Effector memory CD8-positive, alpha-beta T cell (primary cell): ENCODE data around the gene NUDT9.
"Not testable (repeated sequence)": the region's sequence is repeated elsewhere in the genome, so short reads cannot be mapped to it uniquely, and the experiment has no call there.

ENCODE experiments used
- ATAC-seq: fragments of 150-1000 bp; cut with Tn5 transposase; replicated peaks from 2 replicates; pipeline ENCODE4 v1.10.0; 2021; ENCODE audit warnings: mild to moderate bottlenecking, moderate library complexity
- DNase-seq, 3 experiments: peaks; one replicate each; pipeline ENCODE4 v3.0.0; 2021
- H3K27ac Mint-ChIP-seq, 2 donors: one replicate each; pipeline ENCODE4 v1.8.0; 2022; ENCODE audit warnings: mild to moderate bottlenecking in 2 of 2, mixed read lengths in 2 of 2, moderate library complexity in 2 of 2
- H3K27me3 Mint-ChIP-seq, 2 donors: one replicate each; pipeline ENCODE4 v1.8.0; 2022; ENCODE audit warnings: mixed read lengths in 2 of 2
- H3K36me3 Mint-ChIP-seq: one replicate; pipeline ENCODE4 v1.8.0; 2022; ENCODE audit warnings: mild to moderate bottlenecking, moderate library complexity, mixed read lengths; ENCODE audit not compliant: insufficient read depth
- H3K4me1 Mint-ChIP-seq, 2 donors: one replicate each; pipeline ENCODE4 v1.8.0; 2022; ENCODE audit warnings: low read depth in 2 of 2, mixed read lengths in 2 of 2
- H3K4me3 Mint-ChIP-seq, 2 donors: one replicate each; pipeline ENCODE4 v1.8.0; 2022; ENCODE audit warnings: mild to moderate bottlenecking in 2 of 2, mixed read lengths in 2 of 2, moderate library complexity in 2 of 2
- H3K9me3 Mint-ChIP-seq, 2 donors: one replicate each; pipeline ENCODE4 v1.8.0; 2022; ENCODE audit warnings: mixed read lengths in 2 of 2

The NUDT9 gene

DNA sequence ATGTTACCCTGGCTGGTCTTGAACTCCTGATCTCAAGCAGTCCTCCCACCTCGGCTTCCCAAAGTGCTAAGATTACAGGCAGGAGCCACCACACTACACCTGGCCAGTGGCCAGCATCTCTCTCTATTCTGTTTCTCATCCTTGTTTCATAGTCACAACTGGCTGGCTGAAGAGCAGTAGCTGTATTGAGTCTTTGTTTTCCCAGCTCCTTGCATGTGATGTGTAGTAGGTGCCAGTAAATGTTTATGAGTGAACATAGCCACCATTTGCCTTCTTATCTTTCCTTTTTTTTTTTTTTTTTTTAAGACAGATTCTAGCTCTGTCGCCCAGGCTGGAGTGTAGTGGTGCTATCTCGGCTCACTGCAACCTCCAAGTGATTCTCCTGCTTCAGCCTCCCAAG lies 23.6 kb downstream of the NUDT9 start:
- H3K9me3 Mint-ChIP-seq: no peaks in the 10 kb centered on the region
- H3K27ac Mint-ChIP-seq: peak overlapping the region; percentile 33 to 69
- H3K36me3 Mint-ChIP-seq: peaks cover 17% of the 10 kb centered on the region
- no peak overlapping the region for H3K4me3 Mint-ChIP-seq
- no peak for DNase-seq
- no peaks in the 10 kb centered on the region for H3K27me3 Mint-ChIP-seq
- peaks cover 0 to 4% of the 10 kb centered on the region in 2 donors for H3K4me1 Mint-ChIP-seq
- no peak for ATAC-seq

DNA sequence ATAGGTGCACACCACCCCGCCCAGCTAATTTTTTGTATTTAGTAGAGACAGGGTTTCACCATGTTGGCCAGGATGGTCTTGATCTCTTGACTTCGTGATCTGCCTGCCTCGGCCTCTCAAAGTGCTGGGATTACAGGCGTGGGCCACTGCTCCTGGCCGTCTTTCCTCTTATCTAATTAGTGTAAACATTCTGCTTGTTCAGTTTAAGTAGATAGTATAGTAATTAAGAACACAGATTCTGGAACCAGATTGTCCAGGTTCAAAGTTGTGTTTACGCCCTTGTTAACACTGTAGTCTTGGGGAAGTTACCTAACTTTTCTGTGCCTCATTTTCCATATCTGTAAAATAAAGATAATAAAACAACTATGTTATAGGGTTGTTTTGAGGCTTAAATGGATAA lies 24.0 kb downstream of the NUDT9 start:
- Mint-ChIP-seq H3K27ac (peak overlapping the region; percentile 33 to 69), H3K36me3 (peaks cover 19% of the 10 kb centered on the region)
- H3K9me3 Mint-ChIP-seq, H3K4me1 Mint-ChIP-seq, H3K4me3 Mint-ChIP-seq, DNase-seq, H3K27me3 Mint-ChIP-seq, ATAC-seq: not testable (repeated sequence)

DNA sequence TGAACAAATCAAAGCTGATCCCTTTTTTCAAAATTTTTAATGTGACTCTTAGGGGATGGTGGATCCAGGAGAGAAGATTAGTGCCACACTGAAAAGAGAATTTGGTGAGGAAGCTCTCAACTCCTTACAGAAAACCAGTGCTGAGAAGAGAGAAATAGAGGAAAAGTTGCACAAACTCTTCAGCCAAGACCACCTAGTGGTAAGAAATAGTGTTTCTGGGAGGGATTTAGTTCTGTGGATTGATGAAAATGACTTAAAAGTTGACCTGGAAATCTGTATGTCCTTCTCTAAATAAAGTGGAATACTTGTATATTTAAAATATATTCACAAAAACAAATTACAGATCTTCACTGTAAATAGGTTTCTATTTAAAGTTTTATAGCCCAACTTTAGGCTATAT lies 29.2 kb downstream of the NUDT9 start:
- Mint-ChIP-seq H3K36me3 (peaks cover 44% of the 10 kb centered on the region), H3K9me3 (no peaks in the 10 kb centered on the region), H3K4me3 (no peak overlapping the region), H3K4me1 (no peaks in the 10 kb centered on the region), H3K27me3 (no peaks in the 10 kb centered on the region), H3K27ac (no peak overlapping the region)
- no peak for DNase-seq
- ATAC-seq: no peak

DNA sequence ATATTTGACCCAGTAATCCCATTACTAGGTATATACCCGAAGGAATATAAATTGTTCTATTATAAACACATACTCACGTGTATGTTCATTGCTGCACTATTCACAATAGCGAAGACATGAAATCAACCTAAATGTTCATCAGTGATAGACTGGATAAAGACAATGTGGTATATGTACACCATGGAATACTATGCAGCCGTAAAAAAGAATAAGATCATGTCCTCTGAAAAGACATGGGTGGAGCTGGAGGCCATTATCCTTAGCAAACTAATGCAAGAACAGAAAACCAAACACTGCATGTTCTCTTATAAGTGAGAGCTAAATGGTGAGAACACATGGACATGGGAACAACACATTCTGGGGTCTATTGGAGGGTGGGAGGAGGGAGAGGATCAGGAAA lies 36.5 kb downstream of the NUDT9 start:
- H3K4me1 Mint-ChIP-seq: no peaks in the 10 kb centered on the region
- ATAC-seq (no peak), DNase-seq (no peak)
- H3K9me3 Mint-ChIP-seq: peaks cover 0 to 1% of the 10 kb centered on the region in 2 donors
- H3K27ac Mint-ChIP-seq: peak overlapping the region in 1 of 2 donors; percentile 63
- no peak overlapping the region for H3K4me3 Mint-ChIP-seq
- H3K27me3 Mint-ChIP-seq: no peaks in the 10 kb centered on the region
- H3K36me3 Mint-ChIP-seq: peaks cover 20% of the 10 kb centered on the region

DNA sequence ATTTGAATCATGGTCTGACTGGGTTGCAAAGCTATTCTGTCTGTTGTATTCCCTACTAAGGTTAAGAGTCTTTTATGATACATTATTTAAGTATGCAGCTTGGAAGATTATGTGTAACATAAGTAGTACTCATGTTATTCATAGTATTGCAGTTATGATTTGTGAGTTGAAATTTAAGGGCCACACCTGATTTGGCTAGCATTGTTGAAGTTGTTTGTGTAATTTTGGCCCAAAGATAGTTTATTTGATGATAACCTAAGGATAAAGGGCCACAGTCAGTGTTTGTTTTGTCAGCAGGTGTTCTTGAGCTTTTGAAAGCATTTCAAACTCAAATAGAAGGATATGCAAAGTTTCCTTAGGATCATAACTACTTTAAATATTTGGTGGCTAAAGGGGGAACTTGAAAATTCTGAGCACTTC lies 38.9 kb downstream of the NUDT9 start:
- Mint-ChIP-seq H3K4me3 (no peak overlapping the region), H3K27ac (no peak overlapping the region), H3K36me3 (peaks cover 6% of the 10 kb centered on the region), H3K4me1 (no peaks in the 10 kb centered on the region), H3K27me3 (no peaks in the 10 kb centered on the region), H3K9me3 (peaks cover 0 to 1% of the 10 kb centered on the region in 2 donors)
- DNase-seq: no peak
- ATAC-seq: no peak

DNA sequence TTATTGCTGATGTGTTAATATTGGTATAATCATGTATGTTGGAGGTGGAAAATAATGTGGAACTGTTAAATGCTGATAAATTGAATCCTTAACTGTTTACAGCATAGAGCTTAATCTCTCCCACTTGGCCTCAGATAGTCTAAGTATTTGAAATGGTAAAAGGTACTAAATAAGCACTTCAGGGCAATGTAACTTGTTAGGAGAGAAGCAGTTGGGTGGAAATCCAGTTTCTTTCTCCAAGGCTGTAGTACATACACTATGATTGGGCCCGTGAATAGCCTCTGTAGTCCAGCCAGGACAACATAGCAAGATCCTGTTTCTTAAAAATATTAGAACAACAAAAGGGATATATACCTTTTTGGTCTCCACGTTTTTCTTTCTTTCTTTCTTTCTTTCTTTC lies 39.7 kb downstream of the NUDT9 start:
- no peaks in the 10 kb centered on the region for H3K4me1 Mint-ChIP-seq
- H3K9me3 Mint-ChIP-seq: peaks cover 0 to 1% of the 10 kb centered on the region in 2 donors
- H3K27ac Mint-ChIP-seq: no peak overlapping the region
- ATAC-seq: no peak
- H3K36me3 Mint-ChIP-seq: peaks cover 6% of the 10 kb centered on the region
- H3K4me3 Mint-ChIP-seq: no peak overlapping the region
- no peak for DNase-seq
- H3K27me3 Mint-ChIP-seq: no peaks in the 10 kb centered on the region

DNA sequence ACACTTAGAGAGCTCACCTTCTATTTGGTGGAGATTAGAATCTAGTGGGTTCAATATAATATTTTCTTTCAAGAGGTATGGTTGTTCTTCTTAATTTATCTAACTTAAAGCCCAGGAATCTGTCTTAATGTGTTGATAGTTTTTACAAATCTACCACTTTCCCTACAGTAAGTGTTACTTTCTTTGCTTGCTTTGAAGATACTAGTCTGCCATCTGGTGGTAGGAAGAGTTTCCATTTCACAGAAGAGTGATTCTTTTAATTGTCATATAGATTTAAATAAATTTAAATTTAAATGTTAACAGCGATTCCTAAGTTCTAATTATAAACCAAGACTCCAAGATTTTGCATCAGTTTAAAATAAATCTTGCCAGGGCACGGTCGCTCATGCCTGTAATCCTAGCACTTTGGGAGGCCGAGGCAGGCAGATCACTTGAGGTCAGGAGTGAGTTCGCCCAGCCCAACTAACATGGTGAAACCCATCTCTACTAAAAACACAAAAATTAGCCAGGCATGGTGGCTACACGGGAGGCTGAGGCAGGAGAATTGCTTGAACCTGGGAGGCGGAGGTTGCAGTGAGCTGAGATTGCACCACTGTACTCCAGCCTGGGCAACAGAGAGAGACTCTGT lies 43.5 kb downstream of the NUDT9 start:
- no peaks in the 10 kb centered on the region for H3K4me1 Mint-ChIP-seq
- ATAC-seq: peak; percentile 47
- no peak overlapping the region for H3K27ac Mint-ChIP-seq
- H3K36me3 Mint-ChIP-seq: no peaks in the 10 kb centered on the region
- DNase-seq: peak; percentile 8 to 18 (median 12)
- H3K9me3 Mint-ChIP-seq: no peaks in the 10 kb centered on the region
- no peaks in the 10 kb centered on the region for H3K27me3 Mint-ChIP-seq
- no peak overlapping the region for H3K4me3 Mint-ChIP-seq

DNA sequence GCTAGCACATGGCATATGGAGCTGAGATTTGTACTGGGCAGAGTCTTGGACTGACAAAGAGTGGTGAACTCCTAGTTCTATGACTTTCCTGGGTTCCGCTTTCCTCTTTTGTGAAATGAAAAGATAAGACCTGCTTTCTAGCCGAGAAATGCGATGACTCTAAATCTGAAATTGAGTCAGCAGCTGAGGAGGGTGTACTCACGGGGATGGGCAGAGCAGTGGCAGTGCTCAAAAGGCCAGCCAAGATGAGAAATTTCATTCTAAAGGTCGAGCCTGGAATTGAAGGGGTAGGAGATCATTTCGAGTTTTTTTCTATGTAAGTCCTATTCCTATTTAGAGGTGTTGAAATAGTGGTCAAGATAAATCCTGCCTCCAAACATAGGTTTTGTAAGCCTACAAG lies 47.0 kb downstream of the NUDT9 start:
- Mint-ChIP-seq H3K36me3 (no peaks in the 10 kb centered on the region), H3K4me1 (no peaks in the 10 kb centered on the region), H3K27ac (no peak overlapping the region), H3K9me3 (no peaks in the 10 kb centered on the region), H3K27me3 (no peaks in the 10 kb centered on the region), H3K4me3 (no peak overlapping the region)
- ATAC-seq (no peak), DNase-seq (no peak)

DNA sequence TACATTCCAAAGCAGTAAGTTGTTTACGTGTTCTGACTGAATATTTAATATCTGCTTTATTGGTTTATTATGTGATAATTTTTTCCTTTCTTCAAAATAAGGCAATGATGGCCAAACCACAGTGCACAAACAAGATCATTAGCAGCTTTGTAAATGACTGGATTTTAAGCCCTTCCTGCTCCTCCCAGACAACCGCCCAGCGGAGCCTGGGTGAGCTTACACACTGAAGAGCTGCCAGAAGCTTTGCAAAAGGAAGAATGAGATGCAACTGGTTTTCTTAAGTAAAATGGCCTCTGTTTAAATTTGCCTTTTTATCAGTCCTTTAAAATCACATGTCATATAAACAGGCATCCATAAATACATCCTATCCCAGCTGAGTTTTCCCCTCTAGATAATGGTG lies 54.6 kb downstream of the NUDT9 start:
- Mint-ChIP-seq H3K36me3 (no peaks in the 10 kb centered on the region), H3K4me3 (no peak overlapping the region), H3K27ac (no peak overlapping the region), H3K4me1 (no peaks in the 10 kb centered on the region), H3K9me3 (no peaks in the 10 kb centered on the region), H3K27me3 (no peaks in the 10 kb centered on the region)
- no peak for ATAC-seq
- DNase-seq: no peak

DNA sequence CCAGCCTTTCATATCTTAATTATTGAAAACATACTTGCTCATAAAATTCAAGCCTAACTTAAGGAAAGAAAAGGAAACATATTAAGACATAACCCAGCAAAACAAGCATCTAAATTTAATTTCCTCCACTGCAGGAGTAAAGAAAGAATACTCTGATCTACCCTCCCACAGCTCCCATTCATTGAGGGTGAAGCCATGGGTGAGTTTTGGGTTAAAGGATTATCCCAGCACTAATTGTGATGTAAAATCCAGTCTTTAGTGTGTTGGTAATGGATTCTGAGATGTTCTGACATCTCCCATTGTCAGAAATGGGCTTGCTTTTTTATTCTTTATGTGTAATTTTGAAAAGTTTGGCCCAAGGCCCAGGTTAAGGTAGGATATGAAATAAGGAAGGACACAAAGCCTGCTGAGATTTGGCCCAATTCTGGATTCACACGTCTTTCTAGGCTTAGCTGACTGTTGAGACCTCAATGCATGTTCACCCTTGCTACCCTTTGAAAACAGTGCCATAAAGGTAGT lies 56.4 kb downstream of the NUDT9 start:
- Mint-ChIP-seq H3K9me3 (no peaks in the 10 kb centered on the region), H3K36me3 (no peaks in the 10 kb centered on the region), H3K27ac (no peak overlapping the region), H3K4me3 (no peak overlapping the region), H3K4me1 (no peaks in the 10 kb centered on the region), H3K27me3 (no peaks in the 10 kb centered on the region)
- no peak for DNase-seq
- ATAC-seq: no peak

DNA sequence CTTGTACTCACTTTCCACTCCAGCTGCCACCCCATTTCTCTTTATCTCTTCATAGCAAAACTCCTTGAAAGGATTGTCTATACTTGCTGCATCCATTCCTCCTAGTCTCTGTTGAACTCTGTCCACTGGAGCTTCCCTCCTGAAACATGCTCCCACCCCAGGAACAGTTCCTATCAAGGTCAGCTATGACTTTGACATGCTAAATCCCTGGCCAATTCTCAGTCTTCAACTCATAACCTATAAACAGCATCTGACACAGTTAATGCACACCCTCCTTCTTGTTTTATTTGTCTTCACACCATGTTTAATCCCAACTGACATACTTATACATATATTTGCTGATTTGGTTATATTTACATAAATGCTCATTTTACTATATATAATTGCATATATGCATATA lies 59.0 kb downstream of the NUDT9 start:
- Mint-ChIP-seq H3K4me1 (no peaks in the 10 kb centered on the region), H3K27me3 (no peaks in the 10 kb centered on the region), H3K36me3 (no peaks in the 10 kb centered on the region), H3K9me3 (no peaks in the 10 kb centered on the region), H3K27ac (no peak overlapping the region), H3K4me3 (no peak overlapping the region)
- ATAC-seq: no peak
- DNase-seq: no peak

DNA sequence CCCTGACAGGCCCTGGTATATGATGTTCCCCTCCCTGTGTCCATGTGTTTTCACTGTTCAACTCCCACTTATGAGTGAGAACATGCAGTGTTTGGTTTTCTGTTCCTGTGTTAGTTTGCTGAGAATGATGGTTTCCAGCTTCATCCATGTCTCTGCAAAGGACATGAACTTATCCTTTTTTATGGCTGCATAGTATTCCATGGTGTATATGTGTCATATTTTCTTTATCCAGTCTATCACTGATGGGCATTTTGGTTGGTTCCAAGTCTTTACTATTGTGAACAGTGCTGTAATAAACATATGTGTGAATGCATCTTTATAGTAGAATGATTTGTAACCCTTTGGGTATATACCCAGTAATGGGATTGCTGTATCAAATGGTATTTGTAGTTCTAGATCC lies 60.9 kb downstream of the NUDT9 start:
- peaks cover 0 to 11% of the 10 kb centered on the region in 2 donors for H3K27me3 Mint-ChIP-seq
- not testable (repeated sequence) for H3K27ac Mint-ChIP-seq, H3K4me1 Mint-ChIP-seq, DNase-seq, H3K4me3 Mint-ChIP-seq, H3K36me3 Mint-ChIP-seq, ATAC-seq, H3K9me3 Mint-ChIP-seq

DNA sequence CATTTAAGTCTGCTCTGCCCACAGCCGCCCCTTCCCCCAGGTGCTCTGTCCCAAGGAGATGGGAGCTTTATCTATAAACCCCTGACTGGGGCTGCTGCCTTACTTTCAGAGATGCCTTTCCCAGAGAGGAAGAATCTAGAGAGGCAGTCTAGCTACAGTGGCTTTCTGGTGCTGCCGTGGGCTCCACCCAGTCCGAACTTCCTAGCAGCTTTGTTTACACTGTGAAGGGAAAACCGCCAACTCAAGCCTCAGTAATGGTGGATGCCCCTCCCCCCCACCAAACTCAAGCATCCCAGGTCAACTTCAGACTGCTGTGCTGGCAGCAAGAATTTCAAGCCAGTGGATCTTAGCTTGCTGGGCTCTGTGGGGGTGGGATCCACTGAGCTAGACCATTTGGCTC lies 66.3 kb downstream of the NUDT9 start:
- peaks cover 0 to 13% of the 10 kb centered on the region in 2 donors for H3K27me3 Mint-ChIP-seq
- not testable (repeated sequence) for DNase-seq, ATAC-seq, H3K4me3 Mint-ChIP-seq, H3K36me3 Mint-ChIP-seq, H3K4me1 Mint-ChIP-seq, H3K27ac Mint-ChIP-seq, H3K9me3 Mint-ChIP-seq

DNA sequence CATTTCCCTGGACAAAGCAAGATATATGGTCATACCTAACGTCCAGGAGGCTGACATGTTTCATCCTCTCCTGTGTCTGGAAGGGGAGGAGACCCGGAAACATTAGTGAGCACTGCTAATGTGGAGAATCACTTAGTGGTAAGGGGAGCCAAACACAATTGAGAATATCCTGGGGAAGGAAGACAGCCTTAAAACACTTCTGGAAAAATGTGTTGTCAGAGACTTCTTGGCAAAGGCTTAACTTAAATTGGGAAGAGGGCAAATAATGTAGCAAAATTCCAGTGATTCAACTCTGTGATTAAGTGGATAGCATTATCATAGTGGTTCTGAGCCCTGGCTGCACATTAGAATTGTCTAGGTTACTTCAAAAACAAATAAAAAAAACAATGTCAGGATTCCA lies 67.3 kb downstream of the NUDT9 start:
- Mint-ChIP-seq H3K27ac (no peak overlapping the region), H3K36me3 (no peaks in the 10 kb centered on the region), H3K4me3 (no peak overlapping the region), H3K4me1 (no peaks in the 10 kb centered on the region), H3K9me3 (peaks cover 0 to 1% of the 10 kb centered on the region in 2 donors), H3K27me3 (peaks cover 0 to 13% of the 10 kb centered on the region in 2 donors)
- ATAC-seq (no peak), DNase-seq (no peak)
